Panc1 (cell line): Measurements from ENCODE around the gene EVI5. TPM values are rescaled to one million over a fixed set of nuclear protein-coding genes. Genes with fewer than 3 reads are reported as not detected.

ENCODE experiments used
- ATAC-seq: fragments of 200-7000 bp; cut with Tn5 transposase; 2 replicates; pipeline ENCODE4 v1.9.1; 2020; ENCODE audit warnings: mild to moderate bottlenecking, moderate library complexity
- BruUV-seq: library from RNA; stranded (reverse); fragments of 400-500 nt; replicated peaks from 2 replicates; lab custom pipeline; 2021; lab: Mats Ljungman, UMichigan
- CTCF ChIA-PET: fragments of 300-600 bp; sonication (Branson Sonifier 250); formaldehyde crosslinking; loops from one replicate; lab custom pipeline; 2022; ENCODE audit warnings: antibody characterized with exemption; lab: Charles Lee
- POLR2A ChIA-PET: fragments of 300-600 bp; sonication (Branson Sonifier 250); formaldehyde crosslinking; loops from one replicate; lab custom pipeline; 2022; ENCODE audit warnings: antibody characterized with exemption; lab: Charles Lee
- DNase-seq: peaks from one replicate; pipeline ENCODE4 v3.0.0-alpha.2; 2010; ENCODE audit warnings: low read depth, low spot score
- H3K27ac ChIP-seq: 2 replicates; pipeline ENCODE4 v1.5.1; 2011; ENCODE audit warnings: mild to moderate bottlenecking, low read length, inconsistent platforms
- H3K27me3 ChIP-seq: fragments of 200-500 bp; sonication (Bioruptor generic); 2 replicates; pipeline ENCODE4 v1.6.0; 2014; ENCODE audit warnings: low read length, inconsistent platforms; ENCODE audit not compliant: control insufficient read depth, insufficient read depth
- H3K36me3 ChIP-seq: fragments of 200-500 bp; sonication (Bioruptor generic); 2 replicates; pipeline ENCODE4 v1.5.1; 2014; ENCODE audit warnings: inconsistent platforms, mild to moderate bottlenecking, low read length, moderate library complexity; ENCODE audit not compliant: control insufficient read depth, insufficient read depth
- H3K4me1 ChIP-seq: 2 replicates; pipeline ENCODE4 v1.5.1; 2011; ENCODE audit warnings: inconsistent platforms, mild to moderate bottlenecking, low read length, moderate library complexity; ENCODE audit not compliant: control insufficient read depth, insufficient read depth
- H3K4me3 ChIP-seq, 2 experiments: 2 replicates each; pipeline ENCODE4 v1.5.1; 2011 to 2012; ENCODE audit warnings: low read depth in 2 of 2, low read length in 2 of 2, mild to moderate bottlenecking in 2 of 2, inconsistent platforms in 1 of 2, moderate library complexity in 1 of 2
- H3K9me3 ChIP-seq: fragments of 200-500 bp; sonication (Bioruptor generic); 2 replicates; pipeline ENCODE4 v1.5.1; 2014; ENCODE audit warnings: low read depth, mild to moderate bottlenecking, inconsistent platforms, low read length, moderate library complexity; ENCODE audit not compliant: control insufficient read depth, insufficient read depth
- CTCF ChIP-seq: fragments of 450-650 bp; IDR thresholded peaks from 2 replicates; pipeline ENCODE4 v1.5.1; 2017; ENCODE audit warnings: mild to moderate bottlenecking
- POLR2AphosphoS5 ChIP-seq: IDR thresholded peaks from 2 replicates; pipeline ENCODE4 v1.6.1; 2012; ENCODE audit warnings: mild to moderate bottlenecking, low read depth, low read length, moderate library complexity
- REST ChIP-seq, 2 experiments: IDR thresholded peaks; 2 replicates each; pipeline ENCODE4 v1.6.1; 2011 to 2012; ENCODE audit warnings: low read depth in 2 of 2, control low read depth in 1 of 2, low read length in 1 of 2, mild to moderate bottlenecking in 1 of 2, moderate library complexity in 1 of 2; ENCODE audit not compliant: insufficient read depth in 1 of 2
- SIN3A ChIP-seq: IDR thresholded peaks from 2 replicates; pipeline ENCODE4 v1.6.1; 2012; ENCODE audit warnings: low read depth, mild to moderate bottlenecking, low read length, moderate library complexity, borderline replicate concordance; ENCODE audit not compliant: insufficient read depth
- TCF7L2 ChIP-seq: IDR thresholded peaks from 2 replicates; pipeline ENCODE4 v1.6.1; 2011; ENCODE audit warnings: mild to moderate bottlenecking, low read depth, low read length, inconsistent platforms
- in situ Hi-C: cut with HindIII; loops from 2 replicates; pipeline ENCODE4 v1.10.0; 2016; ENCODE audit warnings: low sequenced_read_pairs, low pct_unique_long_range_greater_than_20kb
- intact Hi-C: fragments of 100-400 bp; cut with micrococcal nuclease; formaldehyde crosslinking; loops from one replicate; pipeline ENCODE4 v1.10.0; 2022; ENCODE audit not compliant: unreplicated experiment
- total RNA-seq: library from RNA; stranded (reverse); gene quantifications from one replicate; pipeline ENCODE4 v1.2.1, GENCODE V29; 2021; ENCODE audit not compliant: unreplicated experiment

The EVI5 gene
- total RNA-seq, 1 experiment from 2014 or later = 21.2 TPM

- H3K36me3 ChIP-seq = peaks cover 31% of the 10 kb centered on the region
- DNase-seq = no peak
- no peak for TF ChIP-seq REST (IDR thresholded peaks at IDR 0.05; ENCODE audit: insufficient read depth in 1 of 2, low read depth in 2 of 2, low read length in 1 of 2)
- TF ChIP-seq POLR2AphosphoS5 = no peak
- TF ChIP-seq TCF7L2 = no peak
- no peak for TF ChIP-seq SIN3A
- TF ChIP-seq CTCF = no peak
- peak overlapping the region; percentile 49; the same call in 1 of the 2 replicates for H3K27ac ChIP-seq
- H3K4me1 ChIP-seq = peaks cover 20% of the 10 kb centered on the region
- in situ Hi-C loops = no loop called here
- ChIA-PET POLR2A (no interaction called here), CTCF (no interaction called here)
- ATAC-seq = peak; percentile 7; the same call in 1 of the 2 replicates
- H3K4me3 ChIP-seq = peak overlapping the region; percentile 99; a peak in 3 of 4 replicates
- intact Hi-C loops = no loop called here
- BruUV-seq = no TSS peak
- H3K27me3 ChIP-seq = no peaks in the 10 kb centered on the region
- H3K9me3 ChIP-seq = no peaks in the 10 kb centered on the region
Observed at GRCh38 chr1:92831368-92831761, 46.5 kb upstream of the EVI5 start.

- H3K4me3 ChIP-seq = no peak overlapping the region
- ChIA-PET CTCF (no interaction called here), POLR2A (no interaction called here)
- TF ChIP-seq CTCF (no peak), POLR2AphosphoS5 (no peak)
- no peak overlapping the region for H3K27ac ChIP-seq
- no peaks in the 10 kb centered on the region for H3K27me3 ChIP-seq
- ATAC-seq = no peak
- no peak for DNase-seq
- H3K9me3 ChIP-seq = no peaks in the 10 kb centered on the region
- no peaks in the 10 kb centered on the region for H3K36me3 ChIP-seq
- H3K4me1 ChIP-seq = peaks cover 4% of the 10 kb centered on the region
- intact Hi-C loops (no loop called here), in situ Hi-C loops (no loop called here)
- BruUV-seq = no TSS peak
Observed at GRCh38 chr1:92826792-92827191, 41.9 kb upstream of the EVI5 start.
